Endothelial cell of umbilical vein (primary cell): ENCODE measurements around the gene MVP. TPM values are rescaled to one million over a fixed set of nuclear protein-coding genes. Genes with fewer than 3 reads are reported as not detected.
A peak's percentile ranks its signal among the peaks of the same experiment; 100 is the strongest.

ENCODE experiments used
- BruUV-seq: library from RNA; stranded (reverse); fragments of 400-500 nt; replicated peaks from 2 replicates; lab custom pipeline; 2021; lab: Mats Ljungman, UMichigan
- CTCF ChIA-PET: fragments of 300-600, 350-600 bp; sonication (Branson Sonifier 250); formaldehyde crosslinking; loops from one replicate; lab custom pipeline; 2021; ENCODE audit warnings: antibody characterized with exemption, inconsistent platforms; lab: Charles Lee
- POLR2A ChIA-PET: fragments of 300-600, 350-600 bp; sonication (Branson Sonifier 250); formaldehyde crosslinking; loops from one replicate; lab custom pipeline; 2021; ENCODE audit warnings: antibody characterized with exemption, inconsistent platforms; lab: Charles Lee
- DNase-seq: peaks from one replicate; pipeline ENCODE4 v3.0.0-alpha.2; 2011; ENCODE audit warnings: low read depth, low spot score
- FAIRE-seq: peaks from 2 replicates; lab custom pipeline; 2011; peaks lifted over from hg19 to GRCh38; lab: Jason Lieb, UNC
- H2AFZ ChIP-seq: 2 replicates; pipeline ENCODE4 v1.6.0; 2012; ENCODE audit warnings: low read depth, low read length, control low read depth, inconsistent platforms
- H3K27ac ChIP-seq: 2 replicates; pipeline ENCODE4 v1.5.1; 2011; ENCODE audit warnings: low read depth, mild to moderate bottlenecking, control low read depth, low read length, moderate library complexity; ENCODE audit not compliant: insufficient read depth
- H3K27me3 ChIP-seq, 2 experiments: 2 replicates each; pipeline versions ENCODE4 v1.6.0 to v1.6.1; 2011; ENCODE audit warnings: low read length in 2 of 2, mixed read lengths in 1 of 2; ENCODE audit not compliant: control insufficient read depth in 2 of 2, insufficient read depth in 2 of 2
- H3K36me3 ChIP-seq, 2 experiments: 2 replicates in 1 of 2; 3 replicates in 1 of 2; pipeline ENCODE4 v1.5.1; 2011; ENCODE audit warnings: low read length in 2 of 2, mild to moderate bottlenecking in 1 of 2, moderate library complexity in 1 of 2; ENCODE audit not compliant: control insufficient read depth in 2 of 2, insufficient read depth in 2 of 2; ENCODE audit errors: extremely low read depth in 1 of 2
- H3K4me1 ChIP-seq: 3 replicates; pipeline ENCODE4 v1.5.1; 2011; ENCODE audit warnings: mild to moderate bottlenecking, low read length; ENCODE audit not compliant: control insufficient read depth, insufficient read depth; ENCODE audit errors: extremely low read depth
- H3K4me2 ChIP-seq: 2 replicates; pipeline ENCODE4 v1.6.1; 2011; ENCODE audit warnings: low read length, control low read depth, mixed read lengths; ENCODE audit not compliant: insufficient read depth
- H3K4me3 ChIP-seq, 3 experiments: fragments of 200-600 bp in 1 of 3; sonication (generic), shearing (Covaris generic) in 1 of 3; replicated peaks in 1 of 3; 2 replicates each; pipeline ENCODE4 v1.5.1; 2011 to 2016; ENCODE audit warnings: control low read depth in 3 of 3, low read length in 3 of 3, mild to moderate bottlenecking in 2 of 3, inconsistent platforms in 1 of 3, low read depth in 1 of 3, moderate library complexity in 1 of 3; ENCODE audit not compliant: insufficient read depth in 1 of 3
- H3K79me2 ChIP-seq: 2 replicates; pipeline ENCODE4 v1.6.0; 2012; ENCODE audit warnings: low read length, inconsistent platforms; ENCODE audit not compliant: control insufficient read depth, insufficient read depth
- H3K9ac ChIP-seq: replicated peaks from 2 replicates; pipeline ENCODE3; 2011; ENCODE audit warnings: low read length, control low read depth; ENCODE audit not compliant: insufficient read depth; ENCODE audit errors: extremely low read depth
- H3K9me1 ChIP-seq: replicated peaks from 3 replicates; pipeline ENCODE4 v1.6.0; 2011; ENCODE audit warnings: mild to moderate bottlenecking, low read length; ENCODE audit not compliant: control insufficient read depth, insufficient read depth; ENCODE audit errors: extremely low read depth
- H3K9me3 ChIP-seq: replicated peaks from 2 replicates; pipeline ENCODE4 v1.5.1; 2012; ENCODE audit warnings: low read length, inconsistent platforms; ENCODE audit not compliant: control insufficient read depth, insufficient read depth
- H4K20me1 ChIP-seq: replicated peaks from 2 replicates; pipeline ENCODE3; 2011; ENCODE audit warnings: mild to moderate bottlenecking, low read length; ENCODE audit not compliant: control insufficient read depth, insufficient read depth; ENCODE audit errors: extremely low read depth
- CTCF ChIP-seq, 2 donors: IDR thresholded peaks; 1 replicate in 1 of 2; 2 replicates in 1 of 2; pipeline ENCODE4 v1.5.1; 2011; ENCODE audit warnings: low read length in 2 of 2, mild to moderate bottlenecking in 2 of 2, moderate library complexity in 2 of 2, control low read depth in 1 of 2, inconsistent platforms in 1 of 2, low read depth in 1 of 2; ENCODE audit not compliant: insufficient read depth in 1 of 2; ENCODE audit errors: extremely low read depth in 1 of 2
- EZH2 ChIP-seq: IDR thresholded peaks from 2 replicates; pipeline ENCODE4 v1.6.1; 2012; ENCODE audit warnings: borderline replicate concordance, low read depth, mild to moderate bottlenecking, moderate library complexity, low read length, inconsistent platforms; ENCODE audit not compliant: severe bottlenecking
- FOS ChIP-seq: IDR thresholded peaks from 2 replicates; pipeline ENCODE4 v1.6.1; 2011; ENCODE audit warnings: mild to moderate bottlenecking, low read length, moderate library complexity, borderline replicate concordance; ENCODE audit not compliant: insufficient read depth
- GATA2 ChIP-seq: IDR thresholded peaks from 2 replicates; pipeline ENCODE4 v1.7.0; 2011; ENCODE audit warnings: low read depth, mild to moderate bottlenecking, moderate library complexity, mixed read lengths, low read length; ENCODE audit not compliant: insufficient read length, insufficient read depth
- JUN ChIP-seq: IDR thresholded peaks from 2 replicates; pipeline ENCODE4 v1.6.1; 2011; ENCODE audit warnings: borderline replicate concordance, low read depth; ENCODE audit not compliant: insufficient read length, insufficient read depth
- MYC ChIP-seq: IDR thresholded peaks from one replicate; pipeline ENCODE4 v1.6.1; 2011; ENCODE audit warnings: mild to moderate bottlenecking, low read depth, low read length
- POLR2A ChIP-seq: IDR thresholded peaks from 2 replicates; pipeline ENCODE4 v1.6.1; 2012; ENCODE audit warnings: low read depth, mild to moderate bottlenecking, control low read depth, low read length
- POLR2AphosphoS5 ChIP-seq: IDR thresholded peaks from 2 replicates; pipeline ENCODE4 v1.6.1; 2012; ENCODE audit warnings: low read depth, mild to moderate bottlenecking, control low read depth, low read length, moderate library complexity; ENCODE audit not compliant: insufficient read depth
- dilution Hi-C: fragments of 300-500 bp; cut with MboI; formaldehyde crosslinking; loops from one replicate; pipeline ENCODE4 v1.15.0; 2019; ENCODE audit warnings: low sequenced_read_pairs; ENCODE audit not compliant: extremely low pct_ligation_motif_present
- intact Hi-C: fragments of 100-400 bp; cut with micrococcal nuclease; formaldehyde crosslinking; loops from one replicate; pipeline ENCODE4 v1.10.0; 2022
- polyA plus RNA-seq, 4 experiments: library from polyadenylated mRNA; depleted of rRNA in 3 of 4; stranded (reverse) in 3 of 4; unstranded in 1 of 4; fragments of >200 nt; gene quantifications; 2 replicates each; pipeline versions ENCODE4 v1.2.1 to v1.2.3, GENCODE V29; 2011 to 2012; ENCODE audit warnings: missing spikeins in 1 of 4
- total RNA-seq: library from RNA; stranded (reverse); gene quantifications from 2 replicates; pipeline ENCODE4 v1.2.3, GENCODE V29; 2021
- TF ChIP-seq, protein P1 (sequence below): IDR thresholded peaks from 2 replicates; pipeline ENCODE4 v1.6.1; 2011; ENCODE audit not compliant: insufficient read depth, insufficient read length

Gene MVP
- total and polyA plus RNA-seq, 2 donors (not counting 3 experiments of a cell fraction or from before 2014, with no cell fraction given): 49.8 to 118 TPM

DNA sequence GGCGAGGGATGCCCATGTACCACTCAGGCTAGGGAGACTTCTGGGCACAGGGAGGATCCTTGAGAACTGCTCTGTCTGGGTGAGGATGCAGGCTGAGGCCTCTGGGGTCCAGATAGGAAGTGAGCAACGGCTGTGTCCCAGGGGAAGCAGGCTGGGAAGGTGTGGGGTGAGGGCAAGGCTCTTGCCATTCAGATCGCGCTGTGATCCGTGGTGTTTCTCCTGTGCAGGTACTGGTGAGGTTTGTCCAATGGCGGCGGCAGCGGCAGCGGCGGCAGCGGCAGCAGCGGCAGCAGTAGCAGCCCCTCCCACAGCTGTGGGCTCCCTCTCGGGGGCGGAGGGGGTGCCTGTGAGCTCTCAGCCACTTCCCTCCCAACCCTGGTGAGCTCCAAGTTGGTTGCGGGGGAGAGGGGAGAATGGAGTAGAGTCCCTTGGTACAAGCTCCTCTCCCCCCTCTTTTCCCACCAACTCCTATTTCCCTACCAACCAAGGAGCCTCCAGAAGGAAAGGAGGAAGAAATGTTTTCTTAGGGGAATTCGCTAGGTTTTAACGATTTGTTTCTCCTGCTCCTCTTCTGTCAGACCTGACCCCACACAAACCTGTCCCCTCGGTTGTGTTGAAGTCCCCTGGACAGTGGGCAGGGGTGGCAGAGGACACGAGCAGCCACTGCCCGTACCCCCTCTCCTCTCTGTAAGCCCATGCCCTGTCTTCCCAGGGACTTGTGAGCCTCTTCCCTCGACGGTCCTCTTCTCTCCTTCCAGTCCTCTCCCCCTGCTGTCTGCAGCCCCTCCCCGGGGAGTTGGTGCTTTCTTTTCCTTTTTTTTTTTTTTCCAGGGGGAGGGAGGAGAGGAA is 10.2 kb upstream of the MVP start:
- ChIA-PET CTCF (interaction anchor here (0.6 to 4.0 kb wide), 3 partner anchors 38 to 222 kb away, joined by 3 to 29 read pairs (median 3); no protein-coding TSS in a partner anchor), POLR2A (no interaction called here)
- Histone ChIP-seq H2AFZ (no peak overlapping the region), H3K4me2 (no peak overlapping the region), H3K79me2 (peaks cover 29% of the 10 kb centered on the region), H3K27ac (peak overlapping the region; percentile 9), H3K9ac (no peak overlapping the region), H3K36me3 (peaks cover 0 to 14% of the 10 kb centered on the region in 2 experiments), H3K9me3 (no peaks in the 10 kb centered on the region), H3K4me1 (peaks cover 44% of the 10 kb centered on the region), H3K27me3 (no peaks in the 10 kb centered on the region), H3K4me3 (no peak overlapping the region), H4K20me1 (no peaks in the 10 kb centered on the region), H3K9me1 (no peaks in the 10 kb centered on the region)
- no TSS peak for BruUV-seq
- DNase-seq: no peak
- no peak for FAIRE-seq
- peak; percentile 8 for TF ChIP-seq POLR2AphosphoS5
- no peak for TF ChIP-seq GATA2
- intact Hi-C loops: loop anchor here (2.0 to 5.0 kb wide), 3 partner anchors 53 to 162 kb away; partner anchors contain the start of genes CDIPT and TAOK2
- dilution Hi-C loops: loop anchor here (10.0 kb wide), 1 partner anchor 185 kb away; the partner anchor contains the start of genes HIRIP3 and INO80E

GRCh38 chr16:29810699-29811169 is 9.5 kb upstream of the MVP start:
- Histone ChIP-seq H3K9me1 (no peaks in the 10 kb centered on the region), H3K9ac (no peak overlapping the region), H3K4me2 (peak overlapping the region; percentile 3), H4K20me1 (no peaks in the 10 kb centered on the region), H3K27ac (no peak overlapping the region), H3K4me3 (no peak overlapping the region), H3K36me3 (peaks cover 0 to 14% of the 10 kb centered on the region in 2 experiments), H2AFZ (no peak overlapping the region), H3K79me2 (peaks cover 29% of the 10 kb centered on the region), H3K4me1 (peaks cover 47% of the 10 kb centered on the region), H3K27me3 (no peaks in the 10 kb centered on the region), H3K9me3 (no peaks in the 10 kb centered on the region)
- intact Hi-C loops (loop anchor here (1.0 to 2.0 kb wide), 2 partner anchors 52 to 186 kb away; partner anchors contain the start of genes CDIPT and INO80E), dilution Hi-C loops (no loop called here)
- FAIRE-seq (no peak), DNase-seq (no peak)
- ChIA-PET CTCF (interaction anchor here (0.6 to 4.0 kb wide), 2 partner anchors 38 to 222 kb away, joined by 3 to 29 read pairs; no protein-coding TSS in a partner anchor), POLR2A (no interaction called here)
- TSS peak; percentile 31 for BruUV-seq
- TF ChIP-seq GATA2 (no peak), MYC (no peak), CTCF (IDR thresholded peaks at IDR 0.05; ENCODE audit: extremely low read depth in 1 of 2, insufficient read depth in 1 of 2, low read depth in 1 of 2, low read length in 2 of 2) (no peak), JUN (no peak), POLR2AphosphoS5 (no peak), FOS (no peak), EZH2 (no peak), POLR2A (no peak)
- TF ChIP-seq, protein P1, sequence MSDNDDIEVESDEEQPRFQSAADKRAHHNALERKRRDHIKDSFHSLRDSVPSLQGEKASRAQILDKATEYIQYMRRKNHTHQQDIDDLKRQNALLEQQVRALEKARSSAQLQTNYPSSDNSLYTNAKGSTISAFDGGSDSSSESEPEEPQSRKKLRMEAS: no peak
